ENCODE data around the gene C1orf216.

DNA sequence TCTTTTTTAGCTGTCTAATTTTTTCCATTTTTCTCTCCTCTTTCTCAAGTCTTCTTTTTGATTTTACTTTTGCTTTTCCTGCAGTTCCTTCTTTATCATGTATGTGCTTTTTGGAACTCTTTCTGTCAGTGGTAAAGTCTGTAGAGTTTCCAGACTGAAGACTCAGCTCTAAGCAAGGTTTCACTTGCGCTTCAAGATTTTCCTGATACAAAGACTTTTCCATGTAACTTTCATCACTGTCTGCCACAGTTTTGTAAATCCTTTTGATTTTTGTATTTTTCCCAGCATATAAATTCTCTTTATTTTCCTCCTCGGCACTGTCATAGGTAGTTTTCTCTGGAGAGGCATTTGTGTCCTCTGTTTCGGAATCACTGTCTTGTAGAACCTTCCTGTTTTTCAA, 45.6 kb upstream of the C1orf216 start:
- no peak for TF ChIP-seq POLR2A (IDR thresholded peaks at IDR 0.05; ENCODE audit: low read depth, low read length)
- TF ChIP-seq POLR2AphosphoS5 (IDR thresholded peaks at IDR 0.05; ENCODE audit: low read depth, low read length), result no peak
